Measurements from ENCODE around the gene TMEM222.

TMEM222 gene

DNA sequence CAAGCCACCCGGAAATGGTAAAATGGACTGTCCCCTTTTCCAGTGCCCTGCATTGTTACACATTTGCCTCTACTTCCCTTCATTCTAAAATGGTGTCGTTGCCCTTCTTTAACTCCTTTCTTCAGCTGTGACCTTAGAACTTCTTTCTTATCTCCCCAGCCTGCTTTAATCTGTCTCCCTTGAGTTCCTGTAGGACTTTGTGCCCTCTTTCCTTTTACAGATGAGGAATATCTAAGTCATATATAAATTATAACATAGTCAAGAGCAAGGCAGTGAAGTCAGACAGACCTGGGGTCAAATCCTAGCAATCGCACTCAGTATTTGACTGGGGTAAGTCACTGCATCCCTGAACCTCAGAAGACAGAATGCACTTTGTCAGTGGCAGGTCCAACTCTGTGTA is 31.4 kb upstream of the TMEM222 start:
- DNase-seq (ENCODE audit: low read depth): no peak
- TF ChIP-seq, protein P1, sequence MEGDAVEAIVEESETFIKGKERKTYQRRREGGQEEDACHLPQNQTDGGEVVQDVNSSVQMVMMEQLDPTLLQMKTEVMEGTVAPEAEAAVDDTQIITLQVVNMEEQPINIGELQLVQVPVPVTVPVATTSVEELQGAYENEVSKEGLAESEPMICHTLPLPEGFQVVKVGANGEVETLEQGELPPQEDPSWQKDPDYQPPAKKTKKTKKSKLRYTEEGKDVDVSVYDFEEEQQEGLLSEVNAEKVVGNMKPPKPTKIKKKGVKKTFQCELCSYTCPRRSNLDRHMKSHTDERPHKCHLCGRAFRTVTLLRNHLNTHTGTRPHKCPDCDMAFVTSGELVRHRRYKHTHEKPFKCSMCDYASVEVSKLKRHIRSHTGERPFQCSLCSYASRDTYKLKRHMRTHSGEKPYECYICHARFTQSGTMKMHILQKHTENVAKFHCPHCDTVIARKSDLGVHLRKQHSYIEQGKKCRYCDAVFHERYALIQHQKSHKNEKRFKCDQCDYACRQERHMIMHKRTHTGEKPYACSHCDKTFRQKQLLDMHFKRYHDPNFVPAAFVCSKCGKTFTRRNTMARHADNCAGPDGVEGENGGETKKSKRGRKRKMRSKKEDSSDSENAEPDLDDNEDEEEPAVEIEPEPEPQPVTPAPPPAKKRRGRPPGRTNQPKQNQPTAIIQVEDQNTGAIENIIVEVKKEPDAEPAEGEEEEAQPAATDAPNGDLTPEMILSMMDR (IDR thresholded peaks at IDR 0.05; ENCODE audit: low read depth, low read length): no peak
- TF ChIP-seq POLR2A (IDR thresholded peaks at IDR 0.05; ENCODE audit: extremely low read depth, insufficient read length) (no peak), MYC (IDR thresholded peaks at IDR 0.05; ENCODE audit: low read depth, low read length) (no peak), MAX (IDR thresholded peaks at IDR 0.05; ENCODE audit: low read depth, low read length) (no peak)
- no peak overlapping the region for H3K4me3 ChIP-seq (ENCODE audit: low read depth, low read length)

GRCh38 chr1:27292106-27292505 is 29.9 kb upstream of the TMEM222 start:
- DNase-seq (ENCODE audit: low read depth): no peak
- TF ChIP-seq POLR2A (IDR thresholded peaks at IDR 0.05; ENCODE audit: extremely low read depth, insufficient read length) (no peak), MAX (IDR thresholded peaks at IDR 0.05; ENCODE audit: low read depth, low read length) (no peak), MYC (IDR thresholded peaks at IDR 0.05; ENCODE audit: low read depth, low read length) (no peak)
- TF ChIP-seq, protein P1 (IDR thresholded peaks at IDR 0.05; ENCODE audit: low read depth, low read length): no peak

GRCh38 chr1:27293915-27294314 is 28.0 kb upstream of the TMEM222 start:
- no peak for DNase-seq (ENCODE audit: low read depth)
- TF ChIP-seq MAX (IDR thresholded peaks at IDR 0.05; ENCODE audit: low read depth, low read length): no peak
- TF ChIP-seq POLR2A (IDR thresholded peaks at IDR 0.05; ENCODE audit: extremely low read depth, insufficient read length): no peak
- TF ChIP-seq, protein P1 (IDR thresholded peaks at IDR 0.05; ENCODE audit: low read depth, low read length): no peak
- H3K4me3 ChIP-seq (ENCODE audit: low read depth, low read length): no peak overlapping the region

More at GRCh38 chr1:27292106-27292505, 29.9 kb upstream of the TMEM222 start:
- H3K4me3 ChIP-seq (ENCODE audit: low read depth, low read length): no peak overlapping the region

DNA sequence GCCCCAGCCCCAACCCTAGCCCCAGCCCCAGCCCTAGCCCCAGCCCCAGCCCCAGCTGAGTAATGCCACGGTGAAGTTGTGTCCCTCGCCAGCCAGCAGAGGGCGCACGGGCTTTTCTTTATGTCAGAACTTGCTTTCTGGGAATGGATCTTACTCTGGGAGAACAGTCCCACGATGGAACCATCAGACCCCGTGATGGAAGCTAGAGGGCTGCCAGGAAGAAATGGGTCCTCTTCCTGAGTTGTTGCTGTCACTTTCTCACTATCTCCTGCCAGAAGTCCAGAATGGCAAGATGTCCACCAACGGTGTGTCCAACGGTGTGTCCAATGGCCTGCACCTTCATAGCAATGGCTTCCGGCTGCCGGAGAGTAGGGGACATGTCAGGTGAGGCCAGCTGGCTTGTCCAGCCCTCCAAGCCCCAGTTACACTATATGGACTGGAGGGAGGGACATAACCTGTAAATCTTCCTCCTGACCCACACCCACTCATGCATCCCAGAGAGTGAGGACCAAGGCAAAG is 25.1 kb upstream of the TMEM222 start:
- DNase-seq (ENCODE audit: low read depth): peak; percentile 56
- no peak overlapping the region for H3K4me3 ChIP-seq (ENCODE audit: low read depth, low read length)
- TF ChIP-seq MYC (IDR thresholded peaks at IDR 0.05; ENCODE audit: low read depth, low read length): no peak
- no peak for TF ChIP-seq MAX (IDR thresholded peaks at IDR 0.05; ENCODE audit: low read depth, low read length)
- TF ChIP-seq, protein P1 (IDR thresholded peaks at IDR 0.05; ENCODE audit: low read depth, low read length): peak; percentile 65
- TF ChIP-seq POLR2A (IDR thresholded peaks at IDR 0.05; ENCODE audit: extremely low read depth, insufficient read length): no peak

DNA sequence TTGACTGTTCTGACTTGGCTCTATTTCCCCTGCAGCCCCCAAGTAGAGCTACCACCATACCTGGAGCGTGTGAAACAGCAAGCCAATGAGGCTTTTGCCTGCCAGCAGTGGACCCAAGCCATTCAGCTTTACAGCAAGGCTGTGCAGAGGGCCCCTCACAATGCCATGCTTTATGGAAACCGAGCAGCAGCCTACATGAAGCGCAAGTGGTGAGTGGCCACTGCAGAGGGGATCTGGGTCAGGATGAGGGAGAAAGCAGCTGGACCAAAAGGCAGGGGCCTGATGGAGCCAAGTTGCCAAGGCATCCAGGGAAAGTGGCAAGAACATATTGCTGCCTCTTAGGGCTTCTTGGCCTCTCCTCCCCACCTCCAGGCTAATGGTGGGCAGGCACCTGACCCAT is 24.1 kb upstream of the TMEM222 start:
- TF ChIP-seq MAX (IDR thresholded peaks at IDR 0.05; ENCODE audit: low read depth, low read length) (no peak), POLR2A (IDR thresholded peaks at IDR 0.05; ENCODE audit: extremely low read depth, insufficient read length) (no peak)
- DNase-seq (ENCODE audit: low read depth): no peak
- H3K4me3 ChIP-seq (ENCODE audit: low read depth, low read length): no peak overlapping the region

- DNase-seq (ENCODE audit: low read depth): no peak
- TF ChIP-seq MAX (IDR thresholded peaks at IDR 0.05; ENCODE audit: low read depth, low read length) (no peak), POLR2A (IDR thresholded peaks at IDR 0.05; ENCODE audit: extremely low read depth, insufficient read length) (no peak), MYC (IDR thresholded peaks at IDR 0.05; ENCODE audit: low read depth, low read length) (no peak)
- TF ChIP-seq, protein P1 (IDR thresholded peaks at IDR 0.05; ENCODE audit: low read depth, low read length): no peak
- no peak overlapping the region for H3K4me3 ChIP-seq (ENCODE audit: low read depth, low read length)
These were observed 23.2 kb upstream of the TMEM222 start for GRCh38 chr1:27298632-27299384.
